ENCODE data around the gene GLRA3. TPM values are rescaled to one million over a fixed set of nuclear protein-coding genes. Genes with fewer than 3 reads are reported as not detected.

Gene GLRA3
- total and polyA plus RNA-seq, 2 of the 8 experiments (the other 6 are each of a cell fraction or from before 2014, with no cell fraction given) = 0.02 TPM; not detected in 1

DNA sequence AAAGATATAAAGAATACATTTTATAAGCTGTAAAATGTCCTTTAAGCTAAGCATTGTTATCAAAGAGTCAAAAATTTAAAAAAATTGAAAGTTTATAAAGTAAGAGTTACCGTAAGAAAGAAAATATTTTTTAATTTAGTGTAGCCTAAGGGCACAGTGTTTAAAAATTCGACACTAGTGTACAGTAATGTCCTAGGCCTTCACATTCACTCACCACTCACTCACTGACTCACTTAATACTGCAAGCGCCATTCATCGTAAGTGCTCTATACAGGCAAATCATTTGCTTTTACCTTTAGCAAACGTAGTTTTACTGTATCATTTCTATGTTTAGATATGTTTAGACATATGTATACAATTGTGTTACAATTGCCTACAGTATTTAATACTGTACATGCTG, 20.2 kb downstream of the GLRA3 start (continued):
- TF ChIP-seq, protein P1, sequence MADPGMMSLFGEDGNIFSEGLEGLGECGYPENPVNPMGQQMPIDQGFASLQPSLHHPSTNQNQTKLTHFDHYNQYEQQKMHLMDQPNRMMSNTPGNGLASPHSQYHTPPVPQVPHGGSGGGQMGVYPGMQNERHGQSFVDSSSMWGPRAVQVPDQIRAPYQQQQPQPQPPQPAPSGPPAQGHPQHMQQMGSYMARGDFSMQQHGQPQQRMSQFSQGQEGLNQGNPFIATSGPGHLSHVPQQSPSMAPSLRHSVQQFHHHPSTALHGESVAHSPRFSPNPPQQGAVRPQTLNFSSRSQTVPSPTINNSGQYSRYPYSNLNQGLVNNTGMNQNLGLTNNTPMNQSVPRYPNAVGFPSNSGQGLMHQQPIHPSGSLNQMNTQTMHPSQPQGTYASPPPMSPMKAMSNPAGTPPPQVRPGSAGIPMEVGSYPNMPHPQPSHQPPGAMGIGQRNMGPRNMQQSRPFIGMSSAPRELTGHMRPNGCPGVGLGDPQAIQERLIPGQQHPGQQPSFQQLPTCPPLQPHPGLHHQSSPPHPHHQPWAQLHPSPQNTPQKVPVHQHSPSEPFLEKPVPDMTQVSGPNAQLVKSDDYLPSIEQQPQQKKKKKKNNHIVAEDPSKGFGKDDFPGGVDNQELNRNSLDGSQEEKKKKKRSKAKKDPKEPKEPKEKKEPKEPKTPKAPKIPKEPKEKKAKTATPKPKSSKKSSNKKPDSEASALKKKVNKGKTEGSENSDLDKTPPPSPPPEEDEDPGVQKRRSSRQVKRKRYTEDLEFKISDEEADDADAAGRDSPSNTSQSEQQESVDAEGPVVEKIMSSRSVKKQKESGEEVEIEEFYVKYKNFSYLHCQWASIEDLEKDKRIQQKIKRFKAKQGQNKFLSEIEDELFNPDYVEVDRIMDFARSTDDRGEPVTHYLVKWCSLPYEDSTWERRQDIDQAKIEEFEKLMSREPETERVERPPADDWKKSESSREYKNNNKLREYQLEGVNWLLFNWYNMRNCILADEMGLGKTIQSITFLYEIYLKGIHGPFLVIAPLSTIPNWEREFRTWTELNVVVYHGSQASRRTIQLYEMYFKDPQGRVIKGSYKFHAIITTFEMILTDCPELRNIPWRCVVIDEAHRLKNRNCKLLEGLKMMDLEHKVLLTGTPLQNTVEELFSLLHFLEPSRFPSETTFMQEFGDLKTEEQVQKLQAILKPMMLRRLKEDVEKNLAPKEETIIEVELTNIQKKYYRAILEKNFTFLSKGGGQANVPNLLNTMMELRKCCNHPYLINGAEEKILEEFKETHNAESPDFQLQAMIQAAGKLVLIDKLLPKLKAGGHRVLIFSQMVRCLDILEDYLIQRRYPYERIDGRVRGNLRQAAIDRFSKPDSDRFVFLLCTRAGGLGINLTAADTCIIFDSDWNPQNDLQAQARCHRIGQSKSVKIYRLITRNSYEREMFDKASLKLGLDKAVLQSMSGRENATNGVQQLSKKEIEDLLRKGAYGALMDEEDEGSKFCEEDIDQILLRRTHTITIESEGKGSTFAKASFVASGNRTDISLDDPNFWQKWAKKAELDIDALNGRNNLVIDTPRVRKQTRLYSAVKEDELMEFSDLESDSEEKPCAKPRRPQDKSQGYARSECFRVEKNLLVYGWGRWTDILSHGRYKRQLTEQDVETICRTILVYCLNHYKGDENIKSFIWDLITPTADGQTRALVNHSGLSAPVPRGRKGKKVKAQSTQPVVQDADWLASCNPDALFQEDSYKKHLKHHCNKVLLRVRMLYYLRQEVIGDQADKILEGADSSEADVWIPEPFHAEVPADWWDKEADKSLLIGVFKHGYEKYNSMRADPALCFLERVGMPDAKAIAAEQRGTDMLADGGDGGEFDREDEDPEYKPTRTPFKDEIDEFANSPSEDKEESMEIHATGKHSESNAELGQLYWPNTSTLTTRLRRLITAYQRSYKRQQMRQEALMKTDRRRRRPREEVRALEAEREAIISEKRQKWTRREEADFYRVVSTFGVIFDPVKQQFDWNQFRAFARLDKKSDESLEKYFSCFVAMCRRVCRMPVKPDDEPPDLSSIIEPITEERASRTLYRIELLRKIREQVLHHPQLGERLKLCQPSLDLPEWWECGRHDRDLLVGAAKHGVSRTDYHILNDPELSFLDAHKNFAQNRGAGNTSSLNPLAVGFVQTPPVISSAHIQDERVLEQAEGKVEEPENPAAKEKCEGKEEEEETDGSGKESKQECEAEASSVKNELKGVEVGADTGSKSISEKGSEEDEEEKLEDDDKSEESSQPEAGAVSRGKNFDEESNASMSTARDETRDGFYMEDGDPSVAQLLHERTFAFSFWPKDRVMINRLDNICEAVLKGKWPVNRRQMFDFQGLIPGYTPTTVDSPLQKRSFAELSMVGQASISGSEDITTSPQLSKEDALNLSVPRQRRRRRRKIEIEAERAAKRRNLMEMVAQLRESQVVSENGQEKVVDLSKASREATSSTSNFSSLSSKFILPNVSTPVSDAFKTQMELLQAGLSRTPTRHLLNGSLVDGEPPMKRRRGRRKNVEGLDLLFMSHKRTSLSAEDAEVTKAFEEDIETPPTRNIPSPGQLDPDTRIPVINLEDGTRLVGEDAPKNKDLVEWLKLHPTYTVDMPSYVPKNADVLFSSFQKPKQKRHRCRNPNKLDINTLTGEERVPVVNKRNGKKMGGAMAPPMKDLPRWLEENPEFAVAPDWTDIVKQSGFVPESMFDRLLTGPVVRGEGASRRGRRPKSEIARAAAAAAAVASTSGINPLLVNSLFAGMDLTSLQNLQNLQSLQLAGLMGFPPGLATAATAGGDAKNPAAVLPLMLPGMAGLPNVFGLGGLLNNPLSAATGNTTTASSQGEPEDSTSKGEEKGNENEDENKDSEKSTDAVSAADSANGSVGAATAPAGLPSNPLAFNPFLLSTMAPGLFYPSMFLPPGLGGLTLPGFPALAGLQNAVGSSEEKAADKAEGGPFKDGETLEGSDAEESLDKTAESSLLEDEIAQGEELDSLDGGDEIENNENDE (IDR thresholded peaks at IDR 0.05; ENCODE audit: insufficient replicate concordance, low read length) = no peak
- TF ChIP-seq CTBP2 (IDR thresholded peaks at IDR 0.05; ENCODE audit: borderline replicate concordance, insufficient read depth, insufficient read length, low read length) (no peak), RFX5 (IDR thresholded peaks at IDR 0.05; ENCODE audit: borderline replicate concordance, low read depth, low read length) (no peak), RXRA (IDR thresholded peaks at IDR 0.05; ENCODE audit: insufficient read depth, low read depth, low read length) (no peak)
- TF ChIP-seq, protein P2, sequence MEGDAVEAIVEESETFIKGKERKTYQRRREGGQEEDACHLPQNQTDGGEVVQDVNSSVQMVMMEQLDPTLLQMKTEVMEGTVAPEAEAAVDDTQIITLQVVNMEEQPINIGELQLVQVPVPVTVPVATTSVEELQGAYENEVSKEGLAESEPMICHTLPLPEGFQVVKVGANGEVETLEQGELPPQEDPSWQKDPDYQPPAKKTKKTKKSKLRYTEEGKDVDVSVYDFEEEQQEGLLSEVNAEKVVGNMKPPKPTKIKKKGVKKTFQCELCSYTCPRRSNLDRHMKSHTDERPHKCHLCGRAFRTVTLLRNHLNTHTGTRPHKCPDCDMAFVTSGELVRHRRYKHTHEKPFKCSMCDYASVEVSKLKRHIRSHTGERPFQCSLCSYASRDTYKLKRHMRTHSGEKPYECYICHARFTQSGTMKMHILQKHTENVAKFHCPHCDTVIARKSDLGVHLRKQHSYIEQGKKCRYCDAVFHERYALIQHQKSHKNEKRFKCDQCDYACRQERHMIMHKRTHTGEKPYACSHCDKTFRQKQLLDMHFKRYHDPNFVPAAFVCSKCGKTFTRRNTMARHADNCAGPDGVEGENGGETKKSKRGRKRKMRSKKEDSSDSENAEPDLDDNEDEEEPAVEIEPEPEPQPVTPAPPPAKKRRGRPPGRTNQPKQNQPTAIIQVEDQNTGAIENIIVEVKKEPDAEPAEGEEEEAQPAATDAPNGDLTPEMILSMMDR (IDR thresholded peaks at IDR 0.05; ENCODE audit: control extremely low read depth in 1 of 3, insufficient read depth in 1 of 3, low read depth in 1 of 3, low read length in 3 of 3) = no peak

Data from H1 (cell line).